GM12892 (cell line): ENCODE data around the gene CHRNA5.

Source experiments
- POLR2A ChIP-seq: IDR thresholded peaks from 2 replicates; pipeline ENCODE4 v1.6.1; 2011; ENCODE audit warnings: low read depth, low read length, control low read depth
- POLR2AphosphoS5 ChIP-seq: IDR thresholded peaks from 2 replicates; pipeline ENCODE4 v1.6.1; 2011; ENCODE audit warnings: low read depth, low read length, control low read depth

GRCh38 chr15:78567531-78567930, 2.2 kb downstream of the CHRNA5 start:
- TF ChIP-seq POLR2A (no peak), POLR2AphosphoS5 (no peak)
